Activated CD8-positive, alpha-beta T cell treated with anti-CD3 and anti-CD28 coated beads, Interleukin-2, amount 10 ng/mL, durations not matched to agents 7 days and 5 days (primary cell): Measurements from ENCODE around the gene LRMDA. TPM values are rescaled to one million over a fixed set of nuclear protein-coding genes. Genes with fewer than 3 reads are reported as not detected.

Source experiments
- ATAC-seq: fragments of 150-1000 bp; cut with Tn5 transposase; one replicate; pipeline ENCODE4 v1.10.0; 2021; ENCODE audit warnings: moderate library complexity
- CTCF ChIA-PET: fragments of 350-600 bp; sonication (Branson Sonifier 250); formaldehyde crosslinking; loops from one replicate; lab custom pipeline; 2021; ENCODE audit warnings: antibody characterized with exemption; lab: Charles Lee
- POLR2A ChIA-PET: fragments of 350-600 bp; sonication (Branson Sonifier 250); formaldehyde crosslinking; loops from one replicate; lab custom pipeline; 2021; ENCODE audit warnings: antibody characterized with exemption; lab: Charles Lee
- DNase-seq: peaks from one replicate; pipeline ENCODE4 v3.0.0-alpha.2; 2020
- H3K27ac Mint-ChIP-seq: one replicate; pipeline ENCODE4 v1.8.0; 2021; ENCODE audit warnings: mild to moderate bottlenecking, mixed read lengths
- H3K27me3 Mint-ChIP-seq: one replicate; pipeline ENCODE4 v1.8.0; 2021; ENCODE audit warnings: low read depth, mixed read lengths
- H3K36me3 Mint-ChIP-seq: one replicate; pipeline ENCODE4 v1.8.0; 2021; ENCODE audit warnings: low read depth, mixed read lengths
- H3K4me1 Mint-ChIP-seq: one replicate; pipeline ENCODE4 v1.8.0; 2021; ENCODE audit warnings: low read depth, mixed read lengths
- H3K4me3 Mint-ChIP-seq: one replicate; pipeline ENCODE4 v1.8.0; 2021; ENCODE audit warnings: mild to moderate bottlenecking, mixed read lengths
- H3K9me3 Mint-ChIP-seq: one replicate; pipeline ENCODE4 v1.8.0; 2022; ENCODE audit warnings: mixed read lengths; ENCODE audit not compliant: insufficient read depth
- total RNA-seq, 2 experiments: library from RNA; stranded (reverse); gene quantifications; one replicate each; pipeline ENCODE4 v1.2.3, GENCODE V29; 2021

LRMDA gene
- total RNA-seq, 2 experiments from 2014 or later = not detected

DNA sequence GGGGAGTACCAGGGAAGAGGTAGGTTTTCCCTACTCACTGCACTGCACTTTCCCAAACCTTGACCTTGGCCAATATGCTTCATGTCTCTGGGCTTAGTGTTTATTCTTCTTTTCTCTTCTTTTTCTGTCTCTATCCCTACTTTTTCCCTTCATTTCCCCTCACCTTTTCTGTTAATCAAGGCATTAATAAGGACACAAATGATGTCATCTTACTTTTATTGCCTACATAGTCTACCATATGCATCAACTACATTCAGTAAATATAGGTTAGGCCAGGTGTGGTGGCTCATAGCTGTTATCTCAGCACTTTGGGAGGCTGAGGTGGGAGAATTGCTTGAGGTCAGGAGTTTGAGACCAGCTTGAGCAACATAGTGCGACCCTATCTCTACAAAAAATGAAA is 16.9 kb upstream of the LRMDA start:
- CTCF ChIA-PET = no interaction called here
- Mint-ChIP-seq H3K27ac (no peak overlapping the region), H3K27me3 (peaks cover 43% of the 10 kb centered on the region), H3K4me3 (no peak overlapping the region), H3K4me1 (peaks cover 3% of the 10 kb centered on the region), H3K9me3 (no peaks in the 10 kb centered on the region), H3K36me3 (no peaks in the 10 kb centered on the region)
- DNase-seq (no peak), ATAC-seq (no peak)
- POLR2A ChIA-PET = no interaction called here

DNA sequence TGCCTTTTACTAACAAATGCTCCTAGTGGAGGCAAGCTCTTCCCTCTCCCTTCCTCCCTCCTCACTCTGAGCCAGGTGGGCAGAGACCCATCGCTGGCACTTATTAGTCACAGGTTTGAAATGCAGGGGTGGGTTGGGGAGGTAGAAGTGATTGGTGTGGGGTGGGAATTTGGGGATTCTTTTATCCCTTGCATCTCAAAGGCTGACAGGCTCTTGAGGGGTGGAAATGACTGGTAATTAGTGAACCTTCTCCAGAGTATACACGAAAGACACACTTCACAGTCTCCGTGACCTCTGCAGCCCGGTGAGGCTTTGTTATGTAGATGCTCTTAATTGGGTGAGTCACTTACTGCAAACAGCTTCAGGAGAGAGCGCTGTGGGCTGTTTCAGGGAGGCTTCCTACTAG is 13.9 kb upstream of the LRMDA start:
- no peak overlapping the region for H3K27ac Mint-ChIP-seq
- no peak for DNase-seq
- H3K36me3 Mint-ChIP-seq = no peaks in the 10 kb centered on the region
- H3K9me3 Mint-ChIP-seq = no peaks in the 10 kb centered on the region
- no peaks in the 10 kb centered on the region for H3K4me1 Mint-ChIP-seq
- ATAC-seq = no peak
- peaks cover 23% of the 10 kb centered on the region for H3K27me3 Mint-ChIP-seq
- ChIA-PET POLR2A (no interaction called here), CTCF (no interaction called here)
- no peak overlapping the region for H3K4me3 Mint-ChIP-seq

DNA sequence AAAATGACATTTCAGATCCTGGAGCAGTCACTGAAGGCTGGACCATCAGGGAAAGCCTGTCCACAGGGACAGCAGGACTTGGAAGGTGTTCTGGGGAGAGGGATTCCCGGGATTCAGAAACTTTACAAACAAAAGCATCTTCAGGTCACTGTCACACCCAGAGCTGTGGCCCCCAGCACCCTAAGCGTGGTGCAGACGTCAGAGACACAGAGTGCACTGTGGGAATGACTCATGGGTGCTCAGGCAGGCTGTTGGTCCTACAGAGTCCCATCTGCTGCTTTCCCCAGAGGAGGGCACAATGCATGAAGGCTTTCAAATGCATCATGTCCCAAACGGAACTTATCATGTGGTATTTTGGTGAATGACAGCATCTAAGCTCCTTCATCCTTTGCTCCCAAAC is 13.1 kb upstream of the LRMDA start:
- Mint-ChIP-seq H3K4me1 (no peaks in the 10 kb centered on the region), H3K4me3 (no peak overlapping the region), H3K36me3 (no peaks in the 10 kb centered on the region), H3K27ac (no peak overlapping the region), H3K27me3 (peaks cover 21% of the 10 kb centered on the region), H3K9me3 (no peaks in the 10 kb centered on the region)
- ChIA-PET POLR2A (no interaction called here), CTCF (no interaction called here)
- ATAC-seq (no peak), DNase-seq (no peak)

DNA sequence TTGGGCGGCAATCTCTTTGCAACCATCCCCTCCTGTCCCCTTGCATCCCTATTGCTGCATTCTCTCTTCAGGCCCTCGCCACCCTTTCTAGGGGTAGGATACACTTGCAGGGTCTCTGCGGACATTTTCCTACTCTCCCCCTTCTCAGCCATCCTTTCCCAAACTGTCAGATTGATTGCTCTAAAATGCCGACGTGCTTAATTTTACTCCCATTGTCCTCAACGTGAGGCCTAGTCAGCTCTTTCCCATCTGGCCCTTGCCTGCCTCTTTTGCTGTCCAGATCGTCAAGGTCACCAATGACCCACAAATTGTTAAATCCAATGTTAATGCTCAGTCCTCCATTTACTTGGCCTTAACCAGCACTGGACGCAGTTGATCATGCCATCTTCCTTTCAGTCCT is 12.7 kb upstream of the LRMDA start:
- Mint-ChIP-seq H3K4me3 (no peak overlapping the region), H3K9me3 (no peaks in the 10 kb centered on the region), H3K27ac (no peak overlapping the region), H3K4me1 (no peaks in the 10 kb centered on the region), H3K27me3 (peaks cover 20% of the 10 kb centered on the region), H3K36me3 (no peaks in the 10 kb centered on the region)
- POLR2A ChIA-PET = no interaction called here
- ATAC-seq = no peak
- CTCF ChIA-PET = no interaction called here
- DNase-seq = no peak

DNA sequence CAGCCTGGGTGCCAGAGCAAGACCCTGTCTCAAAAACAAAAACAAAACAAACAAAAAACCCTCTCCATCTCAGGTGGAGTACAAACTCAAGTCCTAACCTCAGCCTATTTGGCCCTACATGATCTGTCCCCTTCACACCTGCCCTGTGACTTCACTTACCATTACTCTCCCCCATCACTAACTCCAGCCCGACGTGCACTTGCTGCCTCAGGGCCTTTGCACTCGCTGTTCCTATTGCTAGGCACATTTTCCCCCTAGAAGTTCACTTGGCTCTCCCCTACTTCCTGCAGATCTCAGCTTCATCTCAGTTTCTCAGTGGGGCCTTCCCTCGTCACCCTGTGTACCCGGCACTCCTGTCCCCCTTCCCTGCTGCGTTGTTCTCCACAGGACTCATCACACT is 8.5 kb upstream of the LRMDA start:
- H3K27me3 Mint-ChIP-seq = peaks cover 8% of the 10 kb centered on the region
- DNase-seq = no peak
- H3K9me3 Mint-ChIP-seq = no peaks in the 10 kb centered on the region
- no peaks in the 10 kb centered on the region for H3K36me3 Mint-ChIP-seq
- CTCF ChIA-PET = no interaction called here
- POLR2A ChIA-PET = no interaction called here
- H3K4me1 Mint-ChIP-seq = no peaks in the 10 kb centered on the region
- no peak for ATAC-seq
- H3K27ac Mint-ChIP-seq = no peak overlapping the region
- no peak overlapping the region for H3K4me3 Mint-ChIP-seq

DNA sequence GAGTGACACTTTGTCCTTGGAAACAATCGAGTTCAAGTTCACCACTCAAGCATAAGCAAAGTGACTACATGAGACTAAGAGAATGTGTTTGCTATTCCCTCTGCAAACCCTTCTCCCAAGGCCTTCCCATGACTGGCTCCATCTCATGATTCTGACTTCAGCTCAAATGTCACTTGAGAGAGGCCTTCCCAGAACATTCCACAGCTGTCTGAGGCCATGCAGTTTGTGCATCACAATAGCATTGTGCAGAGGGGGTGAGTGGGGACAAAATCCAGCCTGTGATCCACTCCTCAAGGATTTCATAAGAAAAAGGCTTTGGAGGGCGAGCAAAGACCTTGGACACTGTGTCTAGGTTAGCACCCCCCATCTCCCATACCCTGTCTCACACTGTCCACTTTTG is 6.9 kb upstream of the LRMDA start:
- H3K4me3 Mint-ChIP-seq = no peak overlapping the region
- H3K27ac Mint-ChIP-seq = no peak overlapping the region
- POLR2A ChIA-PET = no interaction called here
- no peaks in the 10 kb centered on the region for H3K4me1 Mint-ChIP-seq
- ATAC-seq (no peak), DNase-seq (no peak)
- no peaks in the 10 kb centered on the region for H3K36me3 Mint-ChIP-seq
- no peaks in the 10 kb centered on the region for H3K9me3 Mint-ChIP-seq
- peaks cover 14% of the 10 kb centered on the region for H3K27me3 Mint-ChIP-seq
- CTCF ChIA-PET = interaction anchor here (0.7 kb wide), 1 partner anchor 615 kb away, joined by 3 read pairs; no protein-coding TSS in a partner anchor

DNA sequence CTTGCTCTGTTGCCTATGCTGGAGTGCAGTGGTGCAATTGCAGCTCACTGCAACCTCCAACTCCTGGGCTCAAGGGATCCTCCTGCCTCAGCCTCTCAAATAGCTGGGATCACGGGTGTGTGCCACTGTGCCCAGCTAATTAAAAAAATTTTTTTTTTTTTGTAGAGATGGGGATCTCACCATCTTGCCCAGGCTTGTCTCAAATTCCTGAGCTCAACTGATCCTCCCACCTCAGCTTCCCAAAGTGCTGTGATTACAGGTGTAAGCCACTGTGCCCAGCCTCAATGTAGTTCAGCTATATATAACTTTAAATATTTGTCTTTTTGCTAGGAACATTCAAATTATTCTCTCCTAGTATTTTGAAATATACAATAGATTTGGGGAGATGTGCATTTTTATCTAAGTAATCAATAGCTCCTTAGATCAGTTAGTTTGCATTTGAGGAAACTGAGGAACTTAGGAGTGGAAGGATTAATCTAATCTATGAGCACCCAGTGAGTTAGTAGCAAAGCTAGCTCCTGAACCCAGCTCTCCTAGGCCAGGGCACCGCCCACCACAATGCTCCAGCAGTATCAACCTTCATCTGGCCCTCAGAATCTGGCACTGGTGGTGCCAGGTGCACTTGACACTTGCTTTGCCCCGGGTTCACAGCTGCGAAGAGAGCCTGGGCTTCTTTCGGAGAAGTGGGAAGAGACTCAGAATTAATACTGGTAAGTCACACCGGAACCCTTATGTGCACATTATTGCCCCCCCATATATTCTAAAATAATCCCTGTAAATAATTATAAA is 5.9 kb upstream of the LRMDA start:
- no peak overlapping the region for H3K4me3 Mint-ChIP-seq
- H3K4me1 Mint-ChIP-seq = no peaks in the 10 kb centered on the region
- H3K36me3 Mint-ChIP-seq = no peaks in the 10 kb centered on the region
- H3K9me3 Mint-ChIP-seq = no peaks in the 10 kb centered on the region
- ChIA-PET POLR2A (no interaction called here), CTCF (no interaction called here)
- peaks cover 19% of the 10 kb centered on the region for H3K27me3 Mint-ChIP-seq
- no peak for ATAC-seq
- no peak overlapping the region for H3K27ac Mint-ChIP-seq
- DNase-seq = no peak

DNA sequence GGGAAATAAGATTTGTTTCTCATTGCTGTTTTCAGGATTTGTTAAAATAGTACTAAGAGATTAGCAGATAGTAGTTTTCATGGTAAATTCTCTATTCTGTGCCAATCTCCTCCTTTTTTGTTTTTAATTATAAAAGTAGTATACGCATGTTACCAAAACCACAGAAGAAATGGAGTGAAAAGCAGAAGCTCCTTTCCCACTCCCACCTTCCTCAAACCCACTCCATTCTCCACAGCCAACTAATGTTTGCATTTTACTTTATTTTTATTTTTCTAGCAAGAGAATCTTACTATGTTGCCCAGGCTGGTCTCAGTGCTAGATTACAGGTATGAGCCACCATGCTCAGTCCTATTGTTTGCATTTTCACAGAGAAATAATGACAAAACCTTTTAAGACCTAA is 4.5 kb upstream of the LRMDA start:
- DNase-seq (no peak), ATAC-seq (no peak)
- POLR2A ChIA-PET = no interaction called here
- Mint-ChIP-seq H3K4me3 (no peak overlapping the region), H3K9me3 (no peaks in the 10 kb centered on the region), H3K27me3 (peaks cover 26% of the 10 kb centered on the region), H3K36me3 (no peaks in the 10 kb centered on the region), H3K27ac (no peak overlapping the region), H3K4me1 (peaks cover under 1% of the 10 kb centered on the region)
- CTCF ChIA-PET = no interaction called here

DNA sequence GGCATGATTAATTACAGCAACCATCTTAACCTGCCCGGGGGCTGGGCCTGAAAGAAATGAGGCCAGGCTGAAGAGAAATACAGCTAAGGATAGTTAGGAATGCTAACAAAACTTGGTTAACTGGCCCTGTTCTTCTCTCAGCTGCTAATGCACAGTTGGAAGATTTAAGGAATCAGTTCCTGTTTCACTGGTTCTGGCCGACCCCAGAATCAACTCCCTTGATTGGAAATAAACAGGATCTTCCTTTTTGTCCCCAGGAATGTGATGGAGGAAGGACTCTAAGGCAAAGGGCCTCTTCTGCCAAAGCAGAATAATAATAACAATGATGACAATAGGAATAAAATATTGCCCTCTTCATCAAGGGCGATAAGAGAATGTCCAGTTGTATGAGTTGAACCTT is 3.5 kb upstream of the LRMDA start:
- Mint-ChIP-seq H3K27me3 (peaks cover 34% of the 10 kb centered on the region), H3K36me3 (no peaks in the 10 kb centered on the region), H3K9me3 (no peaks in the 10 kb centered on the region), H3K4me3 (no peak overlapping the region), H3K27ac (no peak overlapping the region), H3K4me1 (peaks cover 2% of the 10 kb centered on the region)
- POLR2A ChIA-PET = no interaction called here
- CTCF ChIA-PET = no interaction called here
- ATAC-seq = no peak
- no peak for DNase-seq

DNA sequence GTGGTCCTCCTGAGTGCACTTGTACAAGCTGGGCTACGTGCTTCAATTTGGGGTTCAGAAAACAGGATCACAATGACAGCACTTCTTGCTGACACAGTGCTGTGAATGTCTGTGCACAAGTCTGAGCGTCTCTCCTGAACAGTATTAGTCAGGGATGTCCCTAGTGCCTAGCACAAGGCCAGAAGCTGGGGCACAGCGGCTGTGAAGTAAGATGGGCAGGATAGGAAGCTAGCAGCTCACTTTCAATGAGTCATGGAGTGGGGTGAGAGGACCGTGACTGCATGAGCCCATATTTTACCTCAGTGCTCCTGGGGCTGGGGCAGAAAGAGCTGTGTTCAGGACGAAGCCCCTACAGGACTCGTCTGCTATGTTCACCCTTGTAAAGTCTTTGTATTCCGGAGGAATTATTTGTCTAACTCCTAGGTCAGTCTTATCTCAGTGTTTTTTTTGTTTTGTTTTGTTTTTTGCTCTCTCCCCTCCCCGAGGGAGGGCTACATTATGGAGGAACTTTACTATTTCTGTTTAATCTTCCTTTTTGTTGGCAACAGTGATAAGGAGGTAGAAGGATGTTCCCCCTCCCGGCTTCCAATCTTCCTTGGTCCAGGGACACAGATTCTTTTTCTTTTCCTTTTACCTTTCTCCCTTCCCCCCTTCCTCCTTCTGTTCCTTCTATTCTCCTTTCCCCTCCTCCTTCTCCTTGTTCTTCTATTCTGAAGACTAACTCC is 2.8 kb upstream of the LRMDA start:
- CTCF ChIA-PET = no interaction called here
- DNase-seq = no peak
- peaks cover 2% of the 10 kb centered on the region for H3K4me1 Mint-ChIP-seq
- H3K27me3 Mint-ChIP-seq = peaks cover 38% of the 10 kb centered on the region
- H3K36me3 Mint-ChIP-seq = no peaks in the 10 kb centered on the region
- H3K9me3 Mint-ChIP-seq = no peaks in the 10 kb centered on the region
- POLR2A ChIA-PET = interaction anchor here (0.8 kb wide), 1 partner anchor 20 kb away, joined by 4 read pairs; no protein-coding TSS in a partner anchor
- no peak overlapping the region for H3K27ac Mint-ChIP-seq
- no peak for ATAC-seq
- no peak overlapping the region for H3K4me3 Mint-ChIP-seq

DNA sequence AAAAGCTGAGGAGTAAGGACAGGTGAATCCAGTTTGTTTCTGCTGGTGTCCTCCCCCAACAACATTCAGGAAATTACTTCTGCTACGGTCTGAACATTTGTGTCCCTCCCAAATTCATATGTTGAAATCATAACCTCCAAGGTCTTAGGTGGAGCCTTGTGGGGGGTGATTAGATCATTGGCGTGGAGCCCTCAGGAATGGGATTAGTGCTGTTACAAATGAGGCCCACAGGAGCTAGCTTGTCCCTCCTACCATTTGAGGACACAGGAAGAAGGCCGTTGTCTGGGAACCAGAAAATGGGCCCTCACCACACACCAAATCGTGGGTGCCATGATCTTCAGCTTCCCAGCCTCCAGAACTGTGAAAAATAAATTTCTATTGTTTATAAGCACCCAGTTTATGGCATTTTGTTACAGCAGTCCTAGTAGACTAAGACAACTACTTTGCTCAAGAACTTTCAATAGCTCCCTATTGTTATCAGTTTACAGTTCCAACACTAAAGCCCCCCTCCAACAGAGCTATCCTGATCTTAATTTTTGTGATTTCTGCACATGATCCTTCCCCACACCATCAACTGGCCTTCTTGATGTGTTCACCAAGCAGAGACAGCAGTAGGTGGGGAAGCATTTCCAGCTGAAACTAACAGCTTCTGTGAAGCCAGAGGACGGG is 2.1 kb upstream of the LRMDA start:
- ChIA-PET CTCF (interaction anchor here (1.0 kb wide), 1 partner anchor 29 kb away, joined by 3 read pairs; no protein-coding TSS in a partner anchor), POLR2A (interaction anchor here (0.8 kb wide), 1 partner anchor 20 kb away, joined by 4 read pairs; no protein-coding TSS in a partner anchor)
- H3K9me3 Mint-ChIP-seq = no peaks in the 10 kb centered on the region
- DNase-seq (no peak), ATAC-seq (no peak)
- no peak overlapping the region for H3K27ac Mint-ChIP-seq
- peaks cover 2% of the 10 kb centered on the region for H3K4me1 Mint-ChIP-seq
- no peaks in the 10 kb centered on the region for H3K36me3 Mint-ChIP-seq
- peaks cover 43% of the 10 kb centered on the region for H3K27me3 Mint-ChIP-seq
- H3K4me3 Mint-ChIP-seq = no peak overlapping the region
